Measurements from ENCODE around the gene FCER1G. TPM values are rescaled to one million over a fixed set of nuclear protein-coding genes. Genes with fewer than 3 reads are reported as not detected.

FCER1G gene
- not detected in 2 replicates for total RNA-seq

DNA sequence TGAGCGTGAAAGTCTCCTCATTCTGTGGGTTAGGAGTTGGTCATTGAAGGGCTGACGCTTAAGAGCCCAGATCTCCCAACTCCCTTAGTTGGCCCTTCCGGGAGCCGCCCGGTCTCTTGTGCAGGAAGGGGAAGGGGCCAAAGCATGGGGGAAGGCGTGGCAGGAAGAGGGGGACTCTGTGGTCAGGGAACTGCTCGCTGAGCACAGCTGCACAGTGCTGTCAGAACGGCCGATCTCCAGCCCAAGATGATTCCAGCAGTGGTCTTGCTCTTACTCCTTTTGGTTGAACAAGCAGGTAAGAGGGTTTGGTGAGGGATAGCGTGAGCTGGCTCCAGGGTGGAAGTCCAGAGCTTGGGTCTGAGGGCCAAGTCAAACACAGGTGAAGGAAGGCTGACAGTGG lies at the start of gene FCER1G:
TSS of gene FCER1G (plus strand) at position 220 of the 400 bp plus-strand sequence. CDS start at position 247, 27 bp downstream.

GRCh38 chr1:161165742-161166668 lies 49.1 kb upstream of the FCER1G start, which contains the start of gene PPOX:
Gene PPOX (plus strand): TSS chr1:161166426. CDS start chr1:161166848, 422 bp downstream.

DNA sequence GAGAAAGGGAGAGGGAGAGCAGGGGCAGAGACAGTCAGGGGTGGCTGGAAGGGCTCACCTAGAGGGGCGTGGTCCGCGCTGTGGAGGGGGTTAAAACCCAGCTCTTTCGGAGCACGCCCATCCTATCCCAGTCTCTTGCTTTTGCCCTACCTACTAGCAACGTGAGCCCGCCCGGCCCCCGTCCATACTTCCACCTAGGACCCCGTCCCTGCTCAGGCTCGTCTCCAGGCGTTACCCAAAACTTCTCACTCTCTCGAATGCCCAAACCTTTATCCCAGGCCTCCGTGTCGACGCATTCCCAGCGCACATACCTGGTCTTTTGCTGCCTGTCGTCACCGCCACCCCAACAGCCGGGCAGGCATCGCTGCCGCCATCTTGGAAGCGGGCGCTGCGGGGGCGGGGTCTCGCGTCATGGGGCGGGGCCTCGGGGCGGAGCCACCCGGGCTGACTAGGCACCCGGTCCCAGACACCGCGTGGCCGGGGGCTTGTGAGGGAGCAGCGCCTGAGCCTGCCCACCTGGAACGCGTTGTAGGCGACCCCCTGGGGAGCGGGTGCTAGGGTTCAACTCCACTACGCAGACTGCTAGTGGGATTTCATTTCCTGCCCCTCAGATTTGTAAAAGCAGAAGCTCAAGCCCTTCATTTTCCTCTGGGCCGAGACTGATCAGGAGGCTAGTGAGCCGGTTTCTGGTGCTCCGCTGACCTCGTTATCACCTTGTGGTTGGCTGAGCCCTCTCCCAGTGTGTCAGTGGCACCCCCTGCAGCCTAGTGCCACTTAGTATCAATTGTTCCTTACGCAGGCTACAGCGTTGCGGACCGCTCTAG lies 37.8 kb upstream of the FCER1G start, which contains the start of gene B4GALT3:
TSS of gene B4GALT3 (minus strand) at position 396 of the 824 bp plus-strand sequence. CDS start 1,447 bp downstream, outside the sequence.

DNA sequence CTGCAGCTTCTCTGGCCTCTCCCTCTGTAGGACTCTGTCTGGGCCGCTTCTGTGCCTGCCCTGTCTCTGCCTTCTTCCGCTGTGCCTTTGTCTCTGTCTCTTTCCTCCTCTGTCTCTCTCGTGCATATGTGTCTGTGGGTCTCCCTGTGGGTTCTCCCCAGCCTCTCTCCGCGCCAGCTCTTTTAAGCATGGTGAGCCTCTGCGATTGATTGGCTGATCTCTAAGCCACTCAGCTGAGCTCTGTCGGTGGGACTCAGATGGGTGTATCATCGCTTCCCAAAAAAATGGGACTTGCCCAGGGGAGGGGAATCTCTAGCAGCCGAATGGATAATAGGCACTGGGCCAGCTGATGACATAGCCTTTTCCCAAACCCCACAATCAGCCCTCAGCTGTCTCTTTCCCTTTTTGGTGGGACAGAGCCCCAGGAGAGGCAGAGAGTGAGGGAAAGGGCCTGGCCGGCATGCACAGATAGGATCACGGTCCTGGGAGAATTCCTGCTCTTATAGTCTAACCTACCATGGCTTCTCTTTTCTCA lies 16.1 kb upstream of the FCER1G start, which contains the start of gene ADAMTS4:
TSS of gene ADAMTS4 (minus strand) at position 158 of the 535 bp plus-strand sequence. CDS start 427 bp downstream, outside the sequence.

DNA sequence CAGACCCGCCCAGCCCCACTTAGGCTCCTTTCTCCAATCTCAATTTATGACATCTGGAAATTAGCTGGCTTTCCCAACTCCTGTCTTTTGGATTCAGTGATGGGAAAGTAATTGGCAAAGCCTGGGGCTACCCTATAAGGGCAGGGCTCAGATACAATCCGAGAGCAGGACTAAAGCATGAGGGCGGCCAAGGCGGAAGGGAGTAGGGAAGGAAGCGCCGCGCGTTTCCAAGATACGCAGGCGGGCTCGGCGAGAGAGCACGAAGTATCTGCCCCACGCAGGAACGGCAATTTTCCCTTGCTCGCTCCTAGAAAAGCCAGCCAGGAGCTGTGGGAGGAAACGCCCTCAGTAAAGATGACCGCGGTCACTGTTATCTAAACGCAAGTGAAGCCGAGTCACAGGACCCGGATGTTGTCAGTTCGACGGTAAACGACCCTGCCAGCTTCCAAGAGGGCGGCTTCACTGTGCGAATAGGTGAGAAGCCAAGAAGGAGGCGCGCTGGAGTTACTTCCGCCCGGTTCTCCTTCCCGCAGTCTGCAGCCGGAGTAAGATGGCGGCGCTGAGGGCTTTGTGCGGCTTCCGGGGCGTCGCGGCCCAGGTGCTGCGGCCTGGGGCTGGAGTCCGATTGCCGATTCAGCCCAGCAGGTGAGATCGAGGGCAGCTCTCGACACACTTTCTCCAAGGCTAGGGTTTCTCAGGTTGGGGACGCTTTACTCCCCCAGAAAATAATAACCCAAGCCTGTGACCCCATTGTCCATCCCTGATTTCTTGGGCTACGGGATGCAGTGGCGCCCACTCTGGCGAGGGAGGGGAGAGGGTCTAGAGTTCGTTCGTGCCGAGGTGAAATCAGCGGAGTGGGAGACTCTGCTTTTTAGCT lies 13.0 kb upstream of the FCER1G start, which contains the start of gene NDUFS2:
TSS of gene NDUFS2 (plus strand) at position 532 of the 877 bp plus-strand sequence. CDS start at position 551, 19 bp downstream.

GRCh38 chr1:161225534-161226319 lies 10.6 kb downstream of the FCER1G start, which contains the start of gene TOMM40L:
Gene TOMM40L (plus strand): TSS chr1:161226060. CDS start chr1:161226490, 430 bp downstream.

DNA sequence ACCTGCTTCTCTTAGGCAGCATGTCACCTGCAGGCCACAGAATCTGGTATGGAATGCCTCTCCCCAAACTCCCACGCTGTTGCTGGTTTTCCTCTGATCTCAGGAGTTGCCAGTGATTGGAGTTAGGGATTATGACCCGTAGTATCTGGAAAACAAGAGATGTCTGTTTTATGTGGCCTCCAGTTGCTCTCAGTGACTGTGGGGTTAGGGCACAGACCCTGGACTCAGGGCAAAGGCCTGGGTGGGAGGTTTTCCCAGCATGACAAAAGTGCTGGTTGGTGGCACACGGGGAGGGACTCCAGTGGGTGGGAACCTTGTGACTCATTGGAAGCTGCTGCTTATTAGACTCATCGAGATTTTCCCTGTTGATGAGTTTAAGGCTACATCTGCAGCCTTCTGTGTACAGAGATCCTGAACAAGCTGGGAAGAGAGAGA lies 23.0 kb downstream of the FCER1G start, which contains the start of gene NR1I3:
TSS of gene NR1I3 (minus strand) at position 165 of the 435 bp plus-strand sequence. CDS start 1,638 bp downstream, outside the sequence.

DNA sequence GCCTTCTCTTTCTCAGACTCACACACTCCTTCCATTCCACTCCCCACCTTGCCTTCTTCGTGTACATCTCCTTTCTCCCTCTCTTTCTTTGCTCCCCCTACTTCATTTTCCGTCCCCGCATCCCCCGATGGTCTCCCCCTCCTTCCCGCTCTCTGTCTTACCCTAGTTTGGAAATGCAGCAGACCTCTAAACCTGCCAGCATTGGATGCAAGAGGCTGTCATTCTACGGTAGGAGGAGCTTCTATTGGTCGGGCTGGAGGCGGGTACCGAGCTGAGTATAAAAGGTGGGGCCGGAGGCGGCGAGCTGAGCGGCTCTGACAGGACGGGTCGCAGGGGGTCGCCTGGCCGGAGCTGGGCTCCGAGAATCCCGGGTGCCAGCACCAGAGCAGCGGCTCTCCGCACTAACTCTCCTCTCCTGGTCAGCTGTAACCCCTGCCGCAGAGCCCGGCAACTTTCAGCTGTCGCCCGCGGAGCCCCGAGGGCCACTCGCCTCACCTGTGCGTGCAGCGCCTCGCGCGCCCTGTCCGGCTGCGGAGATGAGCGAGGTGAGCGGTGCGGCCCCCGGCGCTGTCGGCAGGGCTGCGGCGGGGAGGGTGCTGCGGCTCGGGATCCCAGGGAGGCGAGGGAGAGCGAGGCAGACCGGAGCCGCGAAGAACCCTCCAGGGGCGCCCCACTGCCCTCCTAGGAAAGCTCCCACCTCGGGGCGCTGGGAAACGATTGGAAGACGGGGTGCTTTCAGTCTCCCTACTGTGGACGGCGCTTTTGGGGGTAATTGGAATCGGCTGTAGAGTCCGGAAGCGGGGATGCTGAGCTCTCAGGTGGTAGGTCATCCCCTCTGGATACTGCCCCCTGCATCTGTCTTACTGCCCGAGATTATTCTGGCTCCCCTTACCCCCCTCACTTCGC lies 43.6 kb downstream of the FCER1G start, which contains the start of gene PCP4L1:
TSS of gene PCP4L1 (plus strand) at position 307 of the 906 bp plus-strand sequence. CDS start at position 537, 230 bp downstream.

Other genes with a start within 250 kb of the FCER1G start
- gene F11R, start 194.1 kb upstream of the FCER1G start, total RNA-seq, result 385 and 410 TPM in 2 replicates
- 104 and 173 TPM in 2 replicates for gene TSTD1, start 176.3 kb upstream of the FCER1G start, total RNA-seq
- 33.5 and 56.6 TPM in 2 replicates for gene USF1, start 169.3 kb upstream of the FCER1G start, total RNA-seq
- 0.72 and 0.85 TPM in 2 replicates for gene ARHGAP30, start 145.4 kb upstream of the FCER1G start, total RNA-seq
- gene NECTIN4, start 125.7 kb upstream of the FCER1G start, total RNA-seq, result 52.6 and 97.8 TPM in 2 replicates
- 1.9 and 5.1 TPM in 2 replicates for gene KLHDC9, start 116.9 kb upstream of the FCER1G start, total RNA-seq
- 30.5 and 68.4 TPM in 2 replicates for gene PFDN2, start 97.3 kb upstream of the FCER1G start, total RNA-seq
- 25.6 and 53.5 TPM in 2 replicates for gene NIT1, start 97.2 kb upstream of the FCER1G start, total RNA-seq
- 15.1 and 23.4 TPM in 2 replicates for gene DEDD, start 82.6 kb upstream of the FCER1G start, total RNA-seq
- gene UFC1, start 61.3 kb upstream of the FCER1G start, total RNA-seq, result 32.6 and 41.2 TPM in 2 replicates
- gene USP21, start 55.8 kb upstream of the FCER1G start, total RNA-seq, result 5.8 and 8.7 TPM in 2 replicates
- 7.5 and 15.7 TPM in 2 replicates for gene PPOX, start 48.9 kb upstream of the FCER1G start, total RNA-seq
- 19.0 and 23.2 TPM in 2 replicates for gene B4GALT3, start 37.8 kb upstream of the FCER1G start, total RNA-seq
- under 0.01 TPM in 2 replicates for gene ADAMTS4, start 16.2 kb upstream of the FCER1G start, total RNA-seq
- gene NDUFS2, start 12.9 kb upstream of the FCER1G start, total RNA-seq, result 110 and 155 TPM in 2 replicates
- not detected in 2 replicates for gene APOA2, start 8.3 kb downstream of the FCER1G start, total RNA-seq
- 10.9 and 12.3 TPM in 2 replicates for gene TOMM40L, start 10.8 kb downstream of the FCER1G start, total RNA-seq
- not detected in 2 replicates for gene NR1I3, start 22.9 kb downstream of the FCER1G start, total RNA-seq
- 0.24 TPM in 1 of 2 replicates, not detected in the other for gene PCP4L1, start 43.5 kb downstream of the FCER1G start, total RNA-seq
- gene MPZ, start 94.7 kb downstream of the FCER1G start, total RNA-seq, result 0.21 and 0.24 TPM in 2 replicates
- gene SDHC, start 99.1 kb downstream of the FCER1G start, total RNA-seq, result 13.5 and 19.4 TPM in 2 replicates
- not detected in 2 replicates for gene CFAP126, start 152.6 kb downstream of the FCER1G start, total RNA-seq